ENCODE measurements around the gene MFSD12. TPM values are rescaled to one million over a fixed set of nuclear protein-coding genes. Genes with fewer than 3 reads are reported as not detected.
A peak's percentile ranks its signal among the peaks of the same experiment; 100 is the strongest.

The MFSD12 gene
- total RNA-seq, 1 donor from 2014 or later: 80.9 TPM

DNA sequence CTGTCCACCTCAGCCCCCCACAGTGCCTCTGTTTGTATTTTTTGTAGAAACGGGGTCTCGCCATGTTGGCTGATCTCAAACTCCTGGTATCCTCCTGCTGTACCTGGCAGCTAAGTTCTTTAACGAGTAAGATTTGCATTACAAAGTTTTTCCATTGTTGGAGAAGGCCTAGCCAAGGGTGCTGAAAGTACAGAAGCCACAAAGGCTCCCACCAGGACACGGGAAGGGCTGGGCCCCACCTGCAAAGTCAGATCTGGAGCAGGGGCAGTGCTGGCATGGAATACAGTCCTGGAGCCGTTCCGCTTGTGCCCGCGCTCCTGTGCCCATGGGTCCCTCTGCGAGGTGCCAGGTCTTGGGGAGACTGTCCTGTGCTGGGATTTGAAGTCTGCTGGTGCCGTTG lies 39.1 kb downstream of the MFSD12 start:
- no peak for DNase-seq (ENCODE audit: extremely low spot score, unreplicated experiment)
- H3K27ac Mint-ChIP-seq: no peak overlapping the region
- H3K9me3 Mint-ChIP-seq: no peaks in the 10 kb centered on the region

DNA sequence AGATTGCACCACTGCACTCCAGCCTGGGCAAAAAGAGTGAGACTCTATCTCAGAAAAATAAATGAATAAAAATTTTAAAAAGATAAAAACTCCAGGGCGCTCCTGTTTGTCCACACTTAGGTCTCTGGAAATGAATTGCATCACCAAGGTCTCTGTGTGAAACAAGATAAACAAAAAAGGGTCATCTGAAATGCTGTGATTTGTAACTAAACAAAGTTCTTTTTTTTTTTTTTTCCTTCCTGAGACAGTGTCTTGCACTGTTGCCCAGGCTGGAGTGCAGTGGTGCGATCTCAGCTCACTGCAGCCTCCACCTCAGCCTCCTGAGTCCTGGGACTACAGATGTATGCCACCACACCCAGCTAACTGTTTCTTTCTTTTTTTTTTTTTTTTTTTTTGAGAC lies 39.7 kb downstream of the MFSD12 start:
- TF ChIP-seq, protein P1, sequence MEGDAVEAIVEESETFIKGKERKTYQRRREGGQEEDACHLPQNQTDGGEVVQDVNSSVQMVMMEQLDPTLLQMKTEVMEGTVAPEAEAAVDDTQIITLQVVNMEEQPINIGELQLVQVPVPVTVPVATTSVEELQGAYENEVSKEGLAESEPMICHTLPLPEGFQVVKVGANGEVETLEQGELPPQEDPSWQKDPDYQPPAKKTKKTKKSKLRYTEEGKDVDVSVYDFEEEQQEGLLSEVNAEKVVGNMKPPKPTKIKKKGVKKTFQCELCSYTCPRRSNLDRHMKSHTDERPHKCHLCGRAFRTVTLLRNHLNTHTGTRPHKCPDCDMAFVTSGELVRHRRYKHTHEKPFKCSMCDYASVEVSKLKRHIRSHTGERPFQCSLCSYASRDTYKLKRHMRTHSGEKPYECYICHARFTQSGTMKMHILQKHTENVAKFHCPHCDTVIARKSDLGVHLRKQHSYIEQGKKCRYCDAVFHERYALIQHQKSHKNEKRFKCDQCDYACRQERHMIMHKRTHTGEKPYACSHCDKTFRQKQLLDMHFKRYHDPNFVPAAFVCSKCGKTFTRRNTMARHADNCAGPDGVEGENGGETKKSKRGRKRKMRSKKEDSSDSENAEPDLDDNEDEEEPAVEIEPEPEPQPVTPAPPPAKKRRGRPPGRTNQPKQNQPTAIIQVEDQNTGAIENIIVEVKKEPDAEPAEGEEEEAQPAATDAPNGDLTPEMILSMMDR (conservative IDR thresholded peaks at IDR 0.05): no peak
- H3K4me1 Mint-ChIP-seq (ENCODE audit: unreplicated experiment): no peaks in the 10 kb centered on the region
- H3K27me3 Mint-ChIP-seq: no peaks in the 10 kb centered on the region
- H3K9me3 Mint-ChIP-seq: no peaks in the 10 kb centered on the region
- no peak overlapping the region for H3K27ac Mint-ChIP-seq
- H3K4me3 Mint-ChIP-seq: no peak overlapping the region
- H3K36me3 Mint-ChIP-seq: peaks cover 5% of the 10 kb centered on the region
- no peak for DNase-seq (ENCODE audit: extremely low spot score, unreplicated experiment)

More for the DNA sequence above, 39.1 kb downstream of the MFSD12 start:
- Mint-ChIP-seq H3K4me1 (ENCODE audit: unreplicated experiment) (no peaks in the 10 kb centered on the region), H3K27me3 (no peaks in the 10 kb centered on the region), H3K36me3 (peaks cover 5% of the 10 kb centered on the region), H3K4me3 (no peak overlapping the region)
- TF ChIP-seq, protein P1 (conservative IDR thresholded peaks at IDR 0.05): no peak

DNA sequence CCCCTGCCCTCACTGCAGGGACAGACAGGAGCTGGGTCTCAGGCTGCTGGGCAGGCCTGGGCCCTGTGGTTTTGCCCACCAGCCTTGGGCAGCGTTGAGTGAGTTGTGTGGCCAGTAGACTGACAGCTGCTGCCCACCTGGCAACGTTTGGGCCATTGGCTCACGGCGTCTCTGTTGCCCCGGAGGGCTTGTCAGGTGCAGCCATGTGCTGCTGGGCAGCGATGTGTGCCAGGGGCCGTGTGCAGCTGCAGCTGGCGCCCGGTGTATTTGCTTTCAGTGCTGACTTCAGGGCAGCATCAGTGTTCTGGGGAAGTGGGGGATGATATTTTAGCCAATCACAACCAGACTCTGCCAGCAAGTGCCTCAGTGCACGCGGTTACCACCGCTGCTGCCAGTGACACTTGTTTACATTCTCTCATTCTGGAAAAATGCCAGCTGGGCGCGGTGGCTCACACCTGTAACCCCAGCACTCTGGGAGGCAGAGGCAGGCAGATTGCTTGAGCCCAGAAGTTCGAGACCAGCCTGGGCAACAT lies 40.6 kb downstream of the MFSD12 start:
- TF ChIP-seq, protein P1 (conservative IDR thresholded peaks at IDR 0.05): no peak
- Mint-ChIP-seq H3K36me3 (peaks cover 5% of the 10 kb centered on the region), H3K27me3 (no peaks in the 10 kb centered on the region), H3K27ac (no peak overlapping the region), H3K9me3 (no peaks in the 10 kb centered on the region), H3K4me3 (no peak overlapping the region), H3K4me1 (ENCODE audit: unreplicated experiment) (no peaks in the 10 kb centered on the region)
- DNase-seq (ENCODE audit: extremely low spot score, unreplicated experiment): peak; percentile 68

DNA sequence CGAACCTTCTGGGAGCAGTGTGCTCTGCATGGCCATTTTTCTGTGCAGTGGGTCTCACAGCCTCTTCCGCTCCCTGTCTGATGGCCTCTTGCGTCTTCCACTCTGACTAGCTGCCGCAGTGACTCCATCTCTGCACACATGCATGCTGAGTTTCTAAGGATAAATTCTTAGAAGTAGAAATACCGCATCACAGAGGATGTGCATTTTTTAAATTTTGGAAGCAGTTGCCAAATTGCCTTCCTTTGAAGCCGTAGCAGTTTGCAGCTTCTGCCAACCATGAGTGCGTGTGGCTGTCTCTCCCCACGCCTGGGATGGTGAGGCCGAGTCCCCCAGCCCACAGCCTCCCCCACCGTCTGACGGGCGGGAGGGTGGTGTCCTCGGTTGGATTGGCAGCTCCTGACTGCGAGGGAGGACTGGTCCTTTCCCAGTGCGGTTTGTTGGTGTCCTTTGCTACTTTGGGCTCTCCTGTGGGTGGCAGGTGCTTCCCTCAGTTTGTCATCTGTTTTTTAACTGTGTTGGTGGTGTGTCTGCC lies 41.4 kb downstream of the MFSD12 start:
- Mint-ChIP-seq H3K4me3 (no peak overlapping the region), H3K9me3 (no peaks in the 10 kb centered on the region), H3K4me1 (ENCODE audit: unreplicated experiment) (no peaks in the 10 kb centered on the region), H3K36me3 (peaks cover 1% of the 10 kb centered on the region), H3K27ac (peak overlapping the region; percentile 37), H3K27me3 (no peaks in the 10 kb centered on the region)
- DNase-seq (ENCODE audit: extremely low spot score, unreplicated experiment): no peak
- TF ChIP-seq, protein P1 (conservative IDR thresholded peaks at IDR 0.05): no peak

DNA sequence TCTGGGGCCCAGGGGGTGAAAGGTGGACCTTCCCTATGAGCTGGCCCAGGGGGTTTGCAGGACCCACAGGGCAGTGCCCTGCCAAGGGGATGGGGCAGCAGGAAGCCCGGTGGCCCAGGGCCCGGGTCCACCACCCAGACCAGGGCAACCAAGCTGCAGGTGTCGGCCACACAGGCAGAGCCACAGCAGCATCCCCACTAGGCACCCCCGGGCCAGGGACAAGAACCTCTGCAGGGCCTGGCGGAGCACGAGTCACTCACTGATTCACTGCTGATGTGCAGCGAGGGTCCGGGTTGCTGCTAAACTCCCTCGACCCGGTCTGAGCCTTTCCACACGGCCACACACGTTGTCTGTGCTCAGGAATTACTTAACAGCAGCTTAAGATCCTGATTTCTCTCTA lies 42.5 kb downstream of the MFSD12 start:
- H3K4me1 Mint-ChIP-seq (ENCODE audit: unreplicated experiment): no peaks in the 10 kb centered on the region
- DNase-seq (ENCODE audit: extremely low spot score, unreplicated experiment): no peak
- H3K9me3 Mint-ChIP-seq: no peaks in the 10 kb centered on the region
- H3K36me3 Mint-ChIP-seq: no peaks in the 10 kb centered on the region
- H3K4me3 Mint-ChIP-seq: no peak overlapping the region
- TF ChIP-seq, protein P1 (conservative IDR thresholded peaks at IDR 0.05): no peak
- H3K27me3 Mint-ChIP-seq: no peaks in the 10 kb centered on the region
- no peak overlapping the region for H3K27ac Mint-ChIP-seq

Measured in type B pancreatic cell (in vitro differentiated cells).